ENCODE data around the gene RPS3A.

- TF ChIP-seq POLR2A (IDR thresholded peaks at IDR 0.05; ENCODE audit: extremely low read depth, insufficient read length) = no peak
- TF ChIP-seq CTCF (IDR thresholded peaks at IDR 0.05; ENCODE audit: low read depth, low read length) = no peak
- TF ChIP-seq, protein P1, sequence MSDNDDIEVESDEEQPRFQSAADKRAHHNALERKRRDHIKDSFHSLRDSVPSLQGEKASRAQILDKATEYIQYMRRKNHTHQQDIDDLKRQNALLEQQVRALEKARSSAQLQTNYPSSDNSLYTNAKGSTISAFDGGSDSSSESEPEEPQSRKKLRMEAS (IDR thresholded peaks at IDR 0.05; ENCODE audit: low read depth, low read length) = no peak
These were observed 33.9 kb downstream of the RPS3A start for GRCh38 chr4:151133311-151133710.
